Memory B cell (primary cell): ENCODE measurements around the gene CHST2.

ENCODE experiments used
- ATAC-seq: fragments of 150-1000 bp; cut with Tn5 transposase; 2 replicates; pipeline ENCODE4 v1.10.0; 2021; ENCODE audit warnings: low read depth, mild to moderate bottlenecking, moderate library complexity
- DNase-seq, 2 donors: peaks; one replicate each; pipeline ENCODE4 v3.0.0; 2022; ENCODE audit warnings: low spot score in 2 of 2
- H3K27ac Mint-ChIP-seq: one replicate; pipeline ENCODE4 v1.8.0; 2022; ENCODE audit warnings: mild to moderate bottlenecking, moderate library complexity, mixed read lengths
- H3K27me3 Mint-ChIP-seq: one replicate; pipeline ENCODE4 v1.8.0; 2022; ENCODE audit warnings: mixed read lengths
- H3K36me3 Mint-ChIP-seq: one replicate; pipeline ENCODE4 v1.8.0; 2022; ENCODE audit warnings: mild to moderate bottlenecking, mixed read lengths
- H3K4me1 Mint-ChIP-seq: one replicate; pipeline ENCODE4 v1.8.0; 2022; ENCODE audit warnings: mixed read lengths
- H3K4me3 Mint-ChIP-seq: one replicate; pipeline ENCODE4 v1.8.0; 2022; ENCODE audit warnings: mild to moderate bottlenecking, moderate library complexity, mixed read lengths
- H3K9me3 Mint-ChIP-seq: one replicate; pipeline ENCODE4 v1.8.0; 2022; ENCODE audit warnings: mixed read lengths

Gene CHST2

DNA sequence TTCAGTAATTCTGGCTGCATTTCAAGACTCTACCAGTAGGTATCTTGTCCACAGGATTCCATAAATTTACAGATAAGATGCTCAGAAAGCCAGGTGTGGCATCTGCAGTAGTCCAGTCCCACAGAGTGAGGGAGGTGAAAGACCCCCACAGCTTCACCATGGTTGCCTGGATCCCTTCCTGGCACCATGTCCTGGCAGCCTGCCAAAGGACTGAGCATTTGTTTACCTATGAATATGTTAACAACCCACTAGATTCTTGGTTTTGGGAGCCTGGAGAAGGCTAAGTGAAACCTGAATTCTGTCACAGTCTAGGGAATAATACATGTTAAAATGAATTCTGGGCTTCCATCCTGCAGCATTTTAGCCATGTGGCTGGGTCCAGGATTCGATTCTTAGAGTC lies 14.9 kb downstream of the CHST2 start:
- no peak for ATAC-seq
- Mint-ChIP-seq H3K27ac (no peak overlapping the region), H3K36me3 (no peaks in the 10 kb centered on the region), H3K27me3 (no peaks in the 10 kb centered on the region), H3K4me1 (no peaks in the 10 kb centered on the region), H3K9me3 (no peaks in the 10 kb centered on the region), H3K4me3 (no peak overlapping the region)
- no peak for DNase-seq

- Mint-ChIP-seq H3K9me3 (no peaks in the 10 kb centered on the region), H3K36me3 (no peaks in the 10 kb centered on the region), H3K4me3 (no peak overlapping the region), H3K27ac (no peak overlapping the region), H3K27me3 (no peaks in the 10 kb centered on the region), H3K4me1 (no peaks in the 10 kb centered on the region)
- no peak for DNase-seq
- ATAC-seq: no peak
Observed at GRCh38 chr3:143135150-143135549, 15.6 kb downstream of the CHST2 start.

DNA sequence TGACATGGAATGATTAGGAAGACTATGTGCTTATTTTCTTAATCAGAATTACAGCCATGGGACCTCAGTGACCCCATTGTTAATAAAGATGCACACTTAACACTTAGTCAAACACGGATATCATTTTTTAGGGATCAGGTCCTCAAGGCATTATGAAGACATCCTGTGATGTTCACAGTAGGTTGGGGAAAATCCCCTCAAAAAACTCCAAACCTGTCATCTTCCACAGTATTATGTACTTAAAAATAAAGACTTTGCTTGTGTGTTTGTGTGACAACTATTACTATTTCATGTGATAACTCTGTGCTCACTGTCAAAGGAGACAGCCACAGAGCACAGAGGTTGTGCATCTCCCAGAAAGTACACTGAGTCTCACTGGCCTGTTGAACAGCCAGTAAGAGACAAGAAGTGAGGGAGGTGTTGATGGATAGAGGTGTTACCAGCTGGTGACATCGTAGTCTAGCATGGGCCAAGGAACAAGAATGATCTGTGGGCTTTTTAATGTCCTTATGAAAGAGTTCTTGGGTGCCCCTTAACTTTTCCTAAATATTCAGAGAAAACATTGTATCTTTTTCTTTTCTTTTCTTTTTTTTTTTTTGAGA lies 18.0 kb downstream of the CHST2 start:
- ATAC-seq: no peak
- H3K4me1 Mint-ChIP-seq: no peaks in the 10 kb centered on the region
- peaks cover 2% of the 10 kb centered on the region for H3K27me3 Mint-ChIP-seq
- no peak overlapping the region for H3K27ac Mint-ChIP-seq
- no peak overlapping the region for H3K4me3 Mint-ChIP-seq
- H3K36me3 Mint-ChIP-seq: no peaks in the 10 kb centered on the region
- H3K9me3 Mint-ChIP-seq: no peaks in the 10 kb centered on the region
- no peak for DNase-seq

DNA sequence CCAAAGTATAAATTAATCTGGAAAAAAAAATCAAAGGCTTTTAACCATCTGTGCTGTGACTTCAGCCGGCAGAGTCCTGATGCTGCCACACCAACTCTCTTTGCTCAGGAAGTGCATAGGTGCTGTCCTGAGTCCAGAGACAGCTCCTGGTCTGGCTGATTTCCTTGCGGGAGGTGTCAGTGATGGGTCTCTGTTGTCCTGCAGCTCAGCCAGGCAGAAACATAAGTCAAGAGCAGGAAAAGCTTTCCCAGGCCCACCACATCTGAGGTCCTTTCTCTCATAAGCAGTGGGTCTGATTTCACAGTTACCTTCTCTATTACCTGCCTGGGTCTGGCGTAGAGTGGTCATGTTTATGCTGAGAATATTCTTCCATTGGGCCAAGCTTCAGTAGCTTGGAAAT lies 19.4 kb downstream of the CHST2 start:
- no peaks in the 10 kb centered on the region for H3K36me3 Mint-ChIP-seq
- no peaks in the 10 kb centered on the region for H3K9me3 Mint-ChIP-seq
- H3K27me3 Mint-ChIP-seq: peaks cover 2% of the 10 kb centered on the region
- no peak overlapping the region for H3K27ac Mint-ChIP-seq
- no peaks in the 10 kb centered on the region for H3K4me1 Mint-ChIP-seq
- DNase-seq: no peak
- H3K4me3 Mint-ChIP-seq: no peak overlapping the region
- no peak for ATAC-seq

DNA sequence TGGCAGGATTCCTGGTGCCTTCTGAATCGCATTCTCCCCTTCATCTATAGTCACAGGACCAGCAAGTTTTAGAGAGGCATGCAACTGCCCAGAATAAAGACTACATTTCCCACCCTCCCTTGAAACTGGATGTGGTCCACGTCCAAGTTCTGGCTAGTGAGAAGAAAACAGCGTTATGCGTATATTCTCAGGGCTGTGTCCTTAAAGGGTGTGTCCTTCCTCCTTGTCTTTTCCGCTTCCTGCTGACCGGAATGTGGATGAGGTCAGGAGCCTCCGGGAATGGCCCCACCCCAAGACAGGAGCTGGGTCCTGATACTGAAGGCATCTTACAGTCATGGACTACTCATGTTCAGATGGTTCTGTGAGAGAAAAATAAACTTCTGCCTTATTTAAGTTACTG lies 20.2 kb downstream of the CHST2 start:
- Mint-ChIP-seq H3K4me3 (no peak overlapping the region), H3K9me3 (no peaks in the 10 kb centered on the region), H3K27me3 (peaks cover 2% of the 10 kb centered on the region), H3K4me1 (no peaks in the 10 kb centered on the region), H3K27ac (no peak overlapping the region), H3K36me3 (no peaks in the 10 kb centered on the region)
- no peak for DNase-seq
- ATAC-seq: no peak

- Mint-ChIP-seq H3K9me3 (no peaks in the 10 kb centered on the region), H3K27me3 (peaks cover 2% of the 10 kb centered on the region), H3K4me1 (no peaks in the 10 kb centered on the region), H3K36me3 (no peaks in the 10 kb centered on the region), H3K4me3 (no peak overlapping the region), H3K27ac (no peak overlapping the region)
- DNase-seq (no peak), ATAC-seq (no peak)
Observed at GRCh38 chr3:143140550-143140949, 21.0 kb downstream of the CHST2 start.

GRCh38 chr3:143142354-143142753 lies 22.8 kb downstream of the CHST2 start:
- H3K36me3 Mint-ChIP-seq: no peaks in the 10 kb centered on the region
- no peak overlapping the region for H3K27ac Mint-ChIP-seq
- no peaks in the 10 kb centered on the region for H3K9me3 Mint-ChIP-seq
- no peak overlapping the region for H3K4me3 Mint-ChIP-seq
- H3K27me3 Mint-ChIP-seq: peaks cover 2% of the 10 kb centered on the region
- no peak for ATAC-seq
- no peak for DNase-seq
- H3K4me1 Mint-ChIP-seq: no peaks in the 10 kb centered on the region

DNA sequence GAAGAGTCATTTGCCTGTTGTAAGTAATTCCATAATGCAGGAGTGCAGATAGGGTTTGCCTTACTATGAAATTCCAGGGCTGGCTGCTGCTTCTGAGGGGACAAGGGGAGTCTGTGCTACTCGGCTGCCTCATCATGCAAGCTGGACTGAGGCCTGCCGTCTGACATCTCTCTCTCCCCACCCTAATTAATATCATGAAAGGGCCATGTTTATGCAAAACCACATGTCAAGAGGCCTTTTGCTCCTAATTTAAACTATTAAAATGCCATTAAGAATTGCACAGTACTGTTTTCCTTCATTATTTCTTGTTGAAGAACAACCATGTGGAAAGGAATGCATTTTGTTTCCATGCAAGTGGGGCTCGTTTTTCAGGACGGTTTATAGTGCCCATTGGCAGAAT lies 26.3 kb downstream of the CHST2 start:
- Mint-ChIP-seq H3K4me1 (no peaks in the 10 kb centered on the region), H3K27me3 (no peaks in the 10 kb centered on the region), H3K9me3 (no peaks in the 10 kb centered on the region), H3K36me3 (no peaks in the 10 kb centered on the region), H3K4me3 (no peak overlapping the region), H3K27ac (no peak overlapping the region)
- no peak for ATAC-seq
- no peak for DNase-seq

DNA sequence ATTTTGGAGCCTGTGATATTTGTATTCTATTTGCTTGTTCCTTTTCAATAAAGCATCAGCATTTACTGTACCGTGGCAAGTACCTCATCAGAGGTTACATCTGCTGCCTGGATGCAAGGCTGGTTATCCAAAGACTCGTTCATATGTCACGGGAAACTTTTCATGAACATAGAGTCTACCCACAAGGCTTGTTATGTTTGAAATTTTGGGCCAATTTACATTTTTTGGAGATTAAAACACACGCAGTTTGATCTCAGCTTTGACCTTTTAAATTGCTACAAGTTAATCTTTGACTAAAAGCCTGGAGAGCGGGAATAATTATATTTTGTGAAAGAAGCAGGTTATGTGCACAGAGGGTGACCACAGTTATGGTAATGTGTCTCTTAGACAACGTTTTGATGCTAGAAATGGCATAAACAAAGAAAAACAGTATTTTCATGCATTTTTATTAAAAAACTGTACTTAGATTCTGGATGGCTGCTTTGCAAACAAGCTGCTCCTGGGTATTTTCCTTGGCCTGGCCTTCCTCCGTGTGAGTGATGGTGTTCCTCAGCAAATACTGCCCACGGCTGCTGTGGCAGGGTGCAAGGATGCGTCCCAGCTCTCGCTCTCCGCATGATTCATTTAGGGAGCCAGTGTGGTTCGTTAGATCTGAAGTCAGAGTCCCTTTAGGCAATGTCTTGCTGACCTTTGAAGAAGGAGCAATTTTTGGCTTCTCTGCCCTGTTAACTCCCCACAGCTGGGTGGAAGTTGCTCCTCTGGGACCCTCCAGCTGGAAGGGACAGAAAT lies 27.1 kb downstream of the CHST2 start:
- no peak for ATAC-seq
- no peak overlapping the region for H3K27ac Mint-ChIP-seq

GRCh38 chr3:143147707-143148106 lies 28.1 kb downstream of the CHST2 start:
- ATAC-seq (no peak), DNase-seq (no peak)
- H3K4me1 Mint-ChIP-seq: peaks cover 4% of the 10 kb centered on the region
- no peaks in the 10 kb centered on the region for H3K27me3 Mint-ChIP-seq
- H3K36me3 Mint-ChIP-seq: no peaks in the 10 kb centered on the region
- H3K4me3 Mint-ChIP-seq: no peak overlapping the region
- H3K27ac Mint-ChIP-seq: no peak overlapping the region
- H3K9me3 Mint-ChIP-seq: no peaks in the 10 kb centered on the region

More for the DNA sequence above, 27.1 kb downstream of the CHST2 start:
- DNase-seq: no peak
- Mint-ChIP-seq H3K9me3 (no peaks in the 10 kb centered on the region), H3K4me3 (no peak overlapping the region), H3K27me3 (no peaks in the 10 kb centered on the region), H3K4me1 (peaks cover 2% of the 10 kb centered on the region), H3K36me3 (no peaks in the 10 kb centered on the region)

GRCh38 chr3:143150071-143150470 lies 30.5 kb downstream of the CHST2 start:
- H3K9me3 Mint-ChIP-seq: no peaks in the 10 kb centered on the region
- no peaks in the 10 kb centered on the region for H3K36me3 Mint-ChIP-seq

GRCh38 chr3:143151004-143151731 lies 31.6 kb downstream of the CHST2 start:
- Mint-ChIP-seq H3K4me3 (no peak overlapping the region), H3K9me3 (no peaks in the 10 kb centered on the region), H3K27ac (no peak overlapping the region), H3K36me3 (no peaks in the 10 kb centered on the region), H3K27me3 (no peaks in the 10 kb centered on the region), H3K4me1 (peaks cover 4% of the 10 kb centered on the region)
- DNase-seq: no peak
- ATAC-seq: no peak

More at GRCh38 chr3:143150071-143150470, 30.5 kb downstream of the CHST2 start:
- Mint-ChIP-seq H3K4me3 (no peak overlapping the region), H3K27me3 (no peaks in the 10 kb centered on the region), H3K4me1 (peaks cover 4% of the 10 kb centered on the region), H3K27ac (no peak overlapping the region)
- DNase-seq: no peak
- ATAC-seq: no peak

- Mint-ChIP-seq H3K4me1 (peaks cover 4% of the 10 kb centered on the region), H3K4me3 (no peak overlapping the region), H3K27ac (no peak overlapping the region), H3K27me3 (no peaks in the 10 kb centered on the region), H3K9me3 (no peaks in the 10 kb centered on the region), H3K36me3 (no peaks in the 10 kb centered on the region)
- DNase-seq: no peak
- ATAC-seq: no peak
Observed at GRCh38 chr3:143152043-143152442, 32.5 kb downstream of the CHST2 start.

- no peaks in the 10 kb centered on the region for H3K27me3 Mint-ChIP-seq
- ATAC-seq (no peak), DNase-seq (no peak)
- H3K27ac Mint-ChIP-seq: no peak overlapping the region
- H3K4me1 Mint-ChIP-seq: peaks cover 5% of the 10 kb centered on the region
- H3K9me3 Mint-ChIP-seq: no peaks in the 10 kb centered on the region
- no peak overlapping the region for H3K4me3 Mint-ChIP-seq
- no peaks in the 10 kb centered on the region for H3K36me3 Mint-ChIP-seq
Observed at GRCh38 chr3:143155756-143156155, 36.2 kb downstream of the CHST2 start.
